ENCODE data around the gene FAM107A.

The FAM107A gene

DNA sequence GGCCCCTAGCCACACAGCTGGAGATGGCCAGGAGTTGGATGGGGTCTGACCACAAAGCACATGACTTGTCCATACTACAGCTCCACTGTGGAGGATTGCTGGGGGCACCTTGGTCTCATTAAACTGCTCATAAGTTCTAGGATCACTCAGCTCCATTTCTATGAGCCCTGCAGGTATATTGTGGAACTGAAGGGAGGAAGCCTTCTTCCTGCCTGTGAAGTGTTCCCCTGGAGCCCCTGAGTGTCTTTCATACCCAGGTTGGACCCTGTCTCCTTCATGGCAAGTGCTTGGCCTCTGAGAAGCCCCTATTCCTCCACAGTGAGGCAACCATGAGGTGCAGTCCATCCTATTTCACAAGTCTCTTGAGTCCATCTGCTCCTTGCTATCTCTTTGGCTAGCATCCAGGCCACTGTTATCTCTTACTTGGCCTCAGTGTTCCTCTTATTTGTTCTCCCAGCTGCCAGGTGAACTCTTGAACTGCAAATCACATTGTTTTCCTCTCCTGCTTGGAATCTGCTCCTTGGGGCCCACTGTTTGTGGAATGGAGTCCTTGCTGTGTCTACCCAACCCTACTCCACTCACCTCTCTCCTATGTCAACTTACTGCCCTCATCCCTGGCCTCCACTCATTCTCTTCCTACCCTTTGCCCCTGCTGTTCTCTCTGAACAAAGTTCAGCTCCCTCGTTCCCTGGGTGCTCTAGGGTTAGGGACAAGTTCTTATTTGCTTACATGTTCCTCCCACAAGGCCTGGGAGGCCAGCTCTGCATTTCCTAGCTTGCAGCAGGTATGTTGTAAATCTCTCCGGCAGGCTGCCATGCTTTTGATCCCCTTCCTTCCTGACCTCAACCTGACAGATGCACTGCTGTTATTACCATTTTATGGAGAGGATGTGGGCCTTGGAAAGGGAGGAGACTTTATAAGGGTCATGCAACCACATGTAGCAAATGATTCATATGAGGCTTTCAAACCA is 41.4 kb downstream of the FAM107A start:
- peak overlapping the region; percentile 61; the same call in 1 of the 2 replicates for H3K27ac ChIP-seq
- TF ChIP-seq, protein P1, sequence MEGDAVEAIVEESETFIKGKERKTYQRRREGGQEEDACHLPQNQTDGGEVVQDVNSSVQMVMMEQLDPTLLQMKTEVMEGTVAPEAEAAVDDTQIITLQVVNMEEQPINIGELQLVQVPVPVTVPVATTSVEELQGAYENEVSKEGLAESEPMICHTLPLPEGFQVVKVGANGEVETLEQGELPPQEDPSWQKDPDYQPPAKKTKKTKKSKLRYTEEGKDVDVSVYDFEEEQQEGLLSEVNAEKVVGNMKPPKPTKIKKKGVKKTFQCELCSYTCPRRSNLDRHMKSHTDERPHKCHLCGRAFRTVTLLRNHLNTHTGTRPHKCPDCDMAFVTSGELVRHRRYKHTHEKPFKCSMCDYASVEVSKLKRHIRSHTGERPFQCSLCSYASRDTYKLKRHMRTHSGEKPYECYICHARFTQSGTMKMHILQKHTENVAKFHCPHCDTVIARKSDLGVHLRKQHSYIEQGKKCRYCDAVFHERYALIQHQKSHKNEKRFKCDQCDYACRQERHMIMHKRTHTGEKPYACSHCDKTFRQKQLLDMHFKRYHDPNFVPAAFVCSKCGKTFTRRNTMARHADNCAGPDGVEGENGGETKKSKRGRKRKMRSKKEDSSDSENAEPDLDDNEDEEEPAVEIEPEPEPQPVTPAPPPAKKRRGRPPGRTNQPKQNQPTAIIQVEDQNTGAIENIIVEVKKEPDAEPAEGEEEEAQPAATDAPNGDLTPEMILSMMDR (conservative IDR thresholded peaks at IDR 0.05), result no peak
- TF ChIP-seq ZFX (IDR thresholded peaks at IDR 0.05), result no peak

DNA sequence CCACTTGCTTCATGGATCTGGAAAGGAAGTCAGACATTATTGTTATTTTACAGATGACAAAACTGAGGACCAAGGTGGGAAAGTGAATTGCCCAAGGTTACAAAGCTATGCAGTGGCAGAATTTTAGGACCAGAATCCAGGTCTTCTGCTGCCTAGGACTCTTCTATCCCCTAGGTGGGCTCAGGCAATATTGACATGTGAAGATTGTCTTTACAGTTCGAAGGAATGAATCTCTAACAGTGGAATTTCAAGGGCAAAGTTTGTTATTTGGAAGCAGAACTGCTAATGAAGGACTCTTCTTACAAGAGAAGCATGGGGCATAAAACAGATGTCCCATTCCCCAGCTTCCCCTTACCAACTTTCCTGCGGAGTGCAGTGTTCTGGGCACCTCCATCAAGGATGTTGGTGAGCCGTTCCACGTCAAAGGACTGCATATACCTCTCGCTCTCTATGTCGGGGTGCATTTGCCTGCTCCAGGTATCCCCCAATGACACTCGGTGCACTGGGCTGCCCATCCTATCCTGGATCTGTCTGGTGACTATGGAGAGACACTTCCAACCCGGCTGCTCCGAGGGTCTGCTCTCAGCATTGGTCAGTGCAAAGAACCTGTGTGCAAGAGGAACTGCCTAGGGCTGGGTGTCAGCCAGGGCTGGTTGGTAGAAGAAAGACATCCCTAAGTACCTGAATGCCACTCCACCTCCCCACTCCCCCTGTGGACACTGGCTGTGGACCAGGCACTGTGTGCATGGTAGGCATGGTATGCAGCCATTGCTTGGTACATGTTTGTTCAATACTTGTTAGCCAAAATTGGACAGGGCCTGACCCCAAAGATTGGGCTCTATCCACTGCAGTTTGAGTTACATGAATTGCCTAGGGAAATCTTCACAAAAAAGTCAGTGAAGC is 42.3 kb downstream of the FAM107A start:
- TF ChIP-seq ZFX (IDR thresholded peaks at IDR 0.05), result no peak
- TF ChIP-seq, protein P1 (conservative IDR thresholded peaks at IDR 0.05), result no peak
- H3K27ac ChIP-seq, result peak overlapping the region; percentile 61; the same call in 1 of the 2 replicates

DNA sequence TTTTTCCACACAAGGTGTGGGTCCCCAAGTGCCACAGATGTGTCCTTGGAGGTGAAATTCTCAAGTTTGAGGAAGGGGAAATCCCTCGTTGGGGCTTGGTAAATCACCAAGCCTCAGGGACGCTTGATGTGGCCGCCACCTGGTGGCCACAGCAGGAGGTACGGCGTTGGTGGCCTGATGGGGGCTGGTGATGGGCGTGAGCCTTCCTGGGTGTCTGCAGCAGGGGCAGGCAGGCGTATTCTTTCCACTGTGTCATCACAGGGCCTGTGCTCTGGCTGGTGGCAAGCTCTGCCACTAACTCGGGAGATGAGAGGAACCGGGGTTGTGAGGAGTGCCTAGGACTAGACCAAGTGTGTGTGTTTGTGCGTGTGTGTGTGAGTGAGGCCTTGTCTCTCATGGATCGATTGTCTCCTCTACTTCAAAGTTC is 44.4 kb downstream of the FAM107A start:
- H3K27ac ChIP-seq, result no peak overlapping the region
- TF ChIP-seq ZFX (IDR thresholded peaks at IDR 0.05), result no peak
- TF ChIP-seq, protein P1 (conservative IDR thresholded peaks at IDR 0.05), result peak; percentile 91

DNA sequence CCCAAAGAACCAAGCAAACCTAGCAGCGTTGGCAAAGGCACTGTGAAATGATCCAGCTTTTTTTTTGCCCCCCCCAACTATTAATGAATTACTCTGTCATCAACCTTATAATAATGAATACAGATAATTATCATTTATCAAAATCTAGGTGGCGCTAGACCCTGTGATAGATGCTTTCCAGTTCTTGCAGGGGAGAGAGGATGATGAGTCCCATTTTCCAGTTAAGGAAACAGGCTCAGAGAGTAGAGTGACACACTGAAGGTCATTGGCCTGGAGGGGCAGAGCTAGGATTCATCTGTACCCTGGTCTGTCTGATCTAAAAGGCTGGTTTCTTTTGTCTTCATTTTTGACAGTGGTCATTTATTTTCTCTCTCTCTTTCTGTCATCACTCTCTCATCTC is 45.2 kb downstream of the FAM107A start:
- no peak overlapping the region for H3K27ac ChIP-seq
- TF ChIP-seq ZFX (IDR thresholded peaks at IDR 0.05), result no peak
- TF ChIP-seq, protein P1 (conservative IDR thresholded peaks at IDR 0.05), result no peak

DNA sequence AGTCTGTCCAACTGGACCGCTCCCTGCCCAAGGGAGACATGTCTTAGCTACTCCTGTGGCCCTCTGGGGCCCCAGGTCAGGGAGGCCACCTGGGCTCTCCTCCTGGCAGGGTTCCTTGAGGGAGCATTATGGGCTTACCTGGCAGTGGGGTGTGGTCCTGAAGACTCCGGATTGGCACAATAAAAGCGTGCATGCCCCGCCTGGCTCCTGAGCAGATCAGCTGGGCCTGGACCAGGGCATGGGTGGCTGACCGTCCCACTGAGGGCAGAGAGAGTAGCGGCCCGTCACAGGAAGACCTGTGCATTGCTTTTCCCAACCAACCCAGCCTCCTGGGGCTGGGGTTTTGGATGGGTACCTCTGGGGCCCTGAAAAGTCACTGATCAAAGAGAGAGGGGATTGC is 45.6 kb downstream of the FAM107A start:
- no peak overlapping the region for H3K27ac ChIP-seq
- TF ChIP-seq ZFX (IDR thresholded peaks at IDR 0.05), result no peak
- TF ChIP-seq, protein P1 (conservative IDR thresholded peaks at IDR 0.05), result no peak

DNA sequence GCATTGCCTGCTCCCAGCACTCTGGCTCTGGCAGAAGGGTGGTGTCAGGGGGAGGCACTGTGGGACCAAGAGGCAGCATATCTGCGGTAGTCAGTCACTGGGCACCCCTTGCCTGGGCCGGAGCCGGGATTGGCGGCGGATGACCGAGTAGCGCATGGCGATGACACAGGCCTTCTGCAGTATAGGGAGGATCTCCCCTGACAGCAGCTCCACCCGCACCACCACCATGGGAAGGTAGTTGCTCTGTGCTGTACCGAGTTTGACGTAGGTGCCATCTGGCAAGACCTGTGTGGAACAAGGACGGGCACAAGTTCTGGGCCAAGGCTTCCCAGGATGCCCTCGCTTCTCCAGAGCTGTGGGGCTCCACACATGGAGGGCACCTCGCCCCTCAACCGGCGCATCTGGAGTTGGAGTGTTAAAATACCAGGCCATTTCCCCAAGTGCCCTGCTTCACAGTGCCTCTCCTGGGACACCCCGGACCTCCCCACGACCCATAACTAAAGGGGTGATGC is 46.8 kb downstream of the FAM107A start:
- no peak overlapping the region for H3K27ac ChIP-seq
- TF ChIP-seq ZFX (IDR thresholded peaks at IDR 0.05), result no peak
- TF ChIP-seq, protein P1 (conservative IDR thresholded peaks at IDR 0.05), result no peak
